Caco-2 (cell line): ENCODE measurements around the gene NAA11. TPM values are rescaled to one million over a fixed set of nuclear protein-coding genes. Genes with fewer than 3 reads are reported as not detected.

Experiments used
- BruUV-seq: library from RNA; stranded (reverse); fragments of 400-500 nt; replicated peaks from 2 replicates; lab custom pipeline; 2021; lab: Mats Ljungman, UMichigan
- CTCF ChIA-PET: fragments of 300-600 bp; sonication (Branson Sonifier 250); formaldehyde crosslinking; loops from one replicate; lab custom pipeline; 2022; ENCODE audit warnings: antibody characterized with exemption; lab: Charles Lee
- POLR2A ChIA-PET: fragments of 300-600 bp; sonication (Branson Sonifier 250); formaldehyde crosslinking; loops from one replicate; lab custom pipeline; 2022; ENCODE audit warnings: antibody characterized with exemption; lab: Charles Lee
- DNase-seq, 2 experiments: peaks; one replicate each; pipeline versions ENCODE4 v3.0.0 to v3.0.0-alpha.2; 2020 to 2022
- H3K27me3 ChIP-seq: replicated peaks from 2 replicates; pipeline ENCODE4 v1.6.0; 2011; ENCODE audit warnings: low read length; ENCODE audit not compliant: control insufficient read depth, insufficient read depth
- H3K36me3 ChIP-seq: 2 replicates; pipeline ENCODE4 v1.5.1; 2011; ENCODE audit warnings: low read length; ENCODE audit not compliant: control insufficient read depth, insufficient read depth
- H3K4me1 ChIP-seq: fragments of 250-450 bp; sonication (Bioruptor Pico); 2 replicates; pipeline ENCODE4 v1.5.1; 2020; ENCODE audit warnings: mild to moderate bottlenecking
- H3K4me3 ChIP-seq: 2 replicates; pipeline ENCODE4 v1.5.1; 2011; ENCODE audit warnings: low read depth, mild to moderate bottlenecking, control low read depth, low read length
- H3K9me3 ChIP-seq: fragments of 250-450 bp; sonication (Bioruptor Pico); 2 replicates; pipeline ENCODE4 v1.5.1; 2020; ENCODE audit warnings: mild to moderate bottlenecking, moderate library complexity
- H3K27ac Mint-ChIP-seq: one replicate; pipeline ENCODE4 v1.8.0; 2022; ENCODE audit warnings: mixed read lengths; ENCODE audit not compliant: unreplicated experiment
- H3K27me3 Mint-ChIP-seq: one replicate; pipeline ENCODE4 v1.8.0; 2022; ENCODE audit warnings: mixed read lengths; ENCODE audit not compliant: insufficient read depth, unreplicated experiment
- H3K36me3 Mint-ChIP-seq: one replicate; pipeline ENCODE4 v1.8.0; 2022; ENCODE audit warnings: mild to moderate bottlenecking, mixed read lengths; ENCODE audit not compliant: insufficient read depth, unreplicated experiment
- H3K4me1 Mint-ChIP-seq: one replicate; pipeline ENCODE4 v1.8.0; 2022; ENCODE audit warnings: low read depth, mixed read lengths; ENCODE audit not compliant: unreplicated experiment
- H3K4me3 Mint-ChIP-seq: one replicate; pipeline ENCODE4 v1.8.0; 2022; ENCODE audit warnings: mild to moderate bottlenecking, moderate library complexity, mixed read lengths; ENCODE audit not compliant: unreplicated experiment
- H3K9me3 Mint-ChIP-seq: one replicate; pipeline ENCODE4 v1.8.0; 2022; ENCODE audit warnings: mixed read lengths; ENCODE audit not compliant: unreplicated experiment
- intact Hi-C: fragments of 100-400 bp; cut with micrococcal nuclease; formaldehyde crosslinking; loops from one replicate; pipeline ENCODE4 v1.10.0; 2022; ENCODE audit not compliant: unreplicated experiment
- total RNA-seq: library from RNA; stranded (reverse); gene quantifications from 2 replicates; pipeline ENCODE4 v1.2.3, GENCODE V29; 2022
- TF ChIP-seq, protein P1 (sequence below), 2 experiments: fragments of 200-600 bp in 1 of 2; IDR thresholded peaks; 1 replicate in 1 of 2; 2 replicates in 1 of 2; pipeline versions ENCODE4 v1.5.1 to v1.8.0; 2011 to 2022; ENCODE audit warnings: antibody characterized with exemption in 1 of 2, control low read depth in 1 of 2, inconsistent platforms in 1 of 2, low read depth in 1 of 2, low read length in 1 of 2, mild to moderate bottlenecking in 1 of 2, moderate library complexity in 1 of 2; ENCODE audit not compliant: insufficient read depth in 1 of 2, severe bottlenecking in 1 of 2, unreplicated experiment in 1 of 2

The NAA11 gene
- total RNA-seq, 1 experiment from 2014 or later: not detected

- CTCF ChIA-PET: no interaction called here
- no peaks in the 10 kb centered on the region for H3K27me3 Mint-ChIP-seq
- no peaks in the 10 kb centered on the region for H3K9me3 Mint-ChIP-seq
Measured at GRCh38 chr4:79353075-79353474, 27.2 kb upstream of the NAA11 start.

DNA sequence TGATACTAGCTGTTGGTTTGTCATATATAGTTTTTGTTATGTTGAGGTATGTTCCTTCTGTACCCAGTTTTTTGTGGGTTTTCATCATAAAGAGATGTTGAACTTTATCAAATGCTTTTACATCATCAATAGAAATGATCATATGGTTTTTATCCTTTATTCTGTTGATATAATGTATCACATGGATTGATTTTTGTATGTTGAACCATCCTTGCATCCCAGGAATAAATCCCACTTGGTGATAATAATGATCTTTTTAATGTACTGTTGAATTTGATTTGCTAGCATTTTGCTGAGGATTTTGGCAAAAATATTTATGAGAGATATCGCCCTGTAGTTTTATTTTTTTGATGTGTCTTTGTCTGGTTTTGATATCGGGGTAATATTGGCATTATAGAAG, 22.5 kb upstream of the NAA11 start:
- no TSS peak for BruUV-seq
- no peaks in the 10 kb centered on the region for H3K9me3 Mint-ChIP-seq

More at GRCh38 chr4:79353075-79353474, 27.2 kb upstream of the NAA11 start:
- H3K4me1 Mint-ChIP-seq: no peaks in the 10 kb centered on the region
- Histone ChIP-seq H3K9me3 (no peaks in the 10 kb centered on the region), H3K27me3 (no peaks in the 10 kb centered on the region), H3K36me3 (no peaks in the 10 kb centered on the region), H3K4me3 (no peak overlapping the region), H3K4me1 (no peaks in the 10 kb centered on the region)
- no peaks in the 10 kb centered on the region for H3K36me3 Mint-ChIP-seq
- no peak for DNase-seq
- intact Hi-C loops: no loop called here
- H3K4me3 Mint-ChIP-seq: no peak overlapping the region
- TF ChIP-seq, protein P1, sequence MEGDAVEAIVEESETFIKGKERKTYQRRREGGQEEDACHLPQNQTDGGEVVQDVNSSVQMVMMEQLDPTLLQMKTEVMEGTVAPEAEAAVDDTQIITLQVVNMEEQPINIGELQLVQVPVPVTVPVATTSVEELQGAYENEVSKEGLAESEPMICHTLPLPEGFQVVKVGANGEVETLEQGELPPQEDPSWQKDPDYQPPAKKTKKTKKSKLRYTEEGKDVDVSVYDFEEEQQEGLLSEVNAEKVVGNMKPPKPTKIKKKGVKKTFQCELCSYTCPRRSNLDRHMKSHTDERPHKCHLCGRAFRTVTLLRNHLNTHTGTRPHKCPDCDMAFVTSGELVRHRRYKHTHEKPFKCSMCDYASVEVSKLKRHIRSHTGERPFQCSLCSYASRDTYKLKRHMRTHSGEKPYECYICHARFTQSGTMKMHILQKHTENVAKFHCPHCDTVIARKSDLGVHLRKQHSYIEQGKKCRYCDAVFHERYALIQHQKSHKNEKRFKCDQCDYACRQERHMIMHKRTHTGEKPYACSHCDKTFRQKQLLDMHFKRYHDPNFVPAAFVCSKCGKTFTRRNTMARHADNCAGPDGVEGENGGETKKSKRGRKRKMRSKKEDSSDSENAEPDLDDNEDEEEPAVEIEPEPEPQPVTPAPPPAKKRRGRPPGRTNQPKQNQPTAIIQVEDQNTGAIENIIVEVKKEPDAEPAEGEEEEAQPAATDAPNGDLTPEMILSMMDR (IDR thresholded peaks at IDR 0.05; ENCODE audit: insufficient read depth in 1 of 2, low read depth in 1 of 2, low read length in 1 of 2, severe bottlenecking in 1 of 2, unreplicated experiment in 1 of 2): no peak
- BruUV-seq: no TSS peak
- no peak overlapping the region for H3K27ac Mint-ChIP-seq
- POLR2A ChIA-PET: no interaction called here

GRCh38 chr4:79341893-79342653, 16.2 kb upstream of the NAA11 start:
- Mint-ChIP-seq H3K4me3 (no peak overlapping the region), H3K9me3 (peaks cover 20% of the 10 kb centered on the region), H3K36me3 (no peaks in the 10 kb centered on the region), H3K27me3 (no peaks in the 10 kb centered on the region), H3K27ac (no peak overlapping the region), H3K4me1 (no peaks in the 10 kb centered on the region)
- no TSS peak for BruUV-seq
- TF ChIP-seq, protein P1 (IDR thresholded peaks at IDR 0.05; ENCODE audit: insufficient read depth in 1 of 2, low read depth in 1 of 2, low read length in 1 of 2, severe bottlenecking in 1 of 2, unreplicated experiment in 1 of 2): no peak
- POLR2A ChIA-PET: no interaction called here
- H3K4me1 ChIP-seq: no peaks in the 10 kb centered on the region
- H3K27me3 ChIP-seq: no peaks in the 10 kb centered on the region
- no peaks in the 10 kb centered on the region; the same call in 1 of the 2 replicates for H3K9me3 ChIP-seq
- no peak overlapping the region for H3K4me3 ChIP-seq
- CTCF ChIA-PET: no interaction called here
- DNase-seq: no peak
- intact Hi-C loops: no loop called here
- no peaks in the 10 kb centered on the region for H3K36me3 ChIP-seq

More for the DNA sequence above, 22.5 kb upstream of the NAA11 start:
- no peak for DNase-seq
- Mint-ChIP-seq H3K27me3 (no peaks in the 10 kb centered on the region), H3K4me1 (no peaks in the 10 kb centered on the region), H3K36me3 (no peaks in the 10 kb centered on the region), H3K27ac (no peak overlapping the region), H3K4me3 (no peak overlapping the region)
- intact Hi-C loops: no loop called here
- TF ChIP-seq, protein P1 (IDR thresholded peaks at IDR 0.05; ENCODE audit: insufficient read depth in 1 of 2, low read depth in 1 of 2, low read length in 1 of 2, severe bottlenecking in 1 of 2, unreplicated experiment in 1 of 2): no peak
- ChIA-PET POLR2A (no interaction called here), CTCF (no interaction called here)
- H3K36me3 ChIP-seq: no peaks in the 10 kb centered on the region
- no peaks in the 10 kb centered on the region for H3K4me1 ChIP-seq
- H3K4me3 ChIP-seq: no peak overlapping the region
- H3K27me3 ChIP-seq: no peaks in the 10 kb centered on the region
- H3K9me3 ChIP-seq: no peaks in the 10 kb centered on the region
